NCI-H2081 treated with DMSO at 0.1 percent for 48 hours (cell line): Measurements from ENCODE around the gene TCF3.

Experiments used
- DNase-seq: peaks from one replicate; lab custom pipeline; 2025; lab: John Stamatoyannopoulos, UW

Gene TCF3

GRCh38 chr19:1630012-1630411, 22.4 kb downstream of the TCF3 start:
- no peak for DNase-seq

- no peak for DNase-seq
Observed at GRCh38 chr19:1629256-1629808, 23.1 kb downstream of the TCF3 start.

GRCh38 chr19:1627194-1627593, 25.2 kb downstream of the TCF3 start:
- DNase-seq = no peak

- no peak for DNase-seq
Observed at GRCh38 chr19:1626417-1627010, 25.9 kb downstream of the TCF3 start.

GRCh38 chr19:1624458-1624857, 28.0 kb downstream of the TCF3 start:
- no peak for DNase-seq

GRCh38 chr19:1622541-1622940, 29.9 kb downstream of the TCF3 start:
- no peak for DNase-seq

- no peak for DNase-seq
Observed at GRCh38 chr19:1622007-1622406, 30.4 kb downstream of the TCF3 start.

- no peak for DNase-seq
Observed at GRCh38 chr19:1621574-1621973, 30.8 kb downstream of the TCF3 start.

GRCh38 chr19:1621021-1621420, 31.4 kb downstream of the TCF3 start:
- no peak for DNase-seq

- no peak for DNase-seq
Observed at GRCh38 chr19:1620502-1620901, 31.9 kb downstream of the TCF3 start.

- DNase-seq = no peak
Observed at GRCh38 chr19:1619703-1620102, 32.7 kb downstream of the TCF3 start.

- no peak for DNase-seq
Observed at GRCh38 chr19:1619094-1619439, 33.3 kb downstream of the TCF3 start.

GRCh38 chr19:1618157-1619093, 34.0 kb downstream of the TCF3 start:
- DNase-seq = no peak

GRCh38 chr19:1616875-1617274, 35.5 kb downstream of the TCF3 start:
- DNase-seq = no peak

- DNase-seq = no peak
Observed at GRCh38 chr19:1616396-1616795, 36.0 kb downstream of the TCF3 start.

GRCh38 chr19:1615156-1615765, 37.2 kb downstream of the TCF3 start:
- DNase-seq = no peak

- DNase-seq = no peak
Observed at GRCh38 chr19:1613808-1614570, 38.4 kb downstream of the TCF3 start.

GRCh38 chr19:1613146-1613545, 39.3 kb downstream of the TCF3 start:
- no peak for DNase-seq

- no peak for DNase-seq
Observed at GRCh38 chr19:1612114-1613086, 40.0 kb downstream of the TCF3 start.

GRCh38 chr19:1611353-1611752, 41.1 kb downstream of the TCF3 start:
- DNase-seq = no peak

- no peak for DNase-seq
Observed at GRCh38 chr19:1610579-1610978, 41.8 kb downstream of the TCF3 start.
